Measurements from ENCODE around the gene S100A12. TPM values are rescaled to one million over a fixed set of nuclear protein-coding genes. Genes with fewer than 3 reads are reported as not detected.
A peak's percentile ranks its signal among the peaks of the same experiment; 100 is the strongest.

Gene S100A12
- total and polyA plus RNA-seq, 2 experiments from 2014 or later: not detected

GRCh38 chr1:153341431-153341934 is 33.9 kb downstream of the S100A12 start:
- TF ChIP-seq EZH2phosphoT487 (IDR thresholded peaks at IDR 0.05; ENCODE audit: low read depth, severe bottlenecking, unreplicated experiment): no peak
- no peak for TF ChIP-seq CTCF (IDR thresholded peaks at IDR 0.05; ENCODE audit: poor library complexity)
- no peak for TF ChIP-seq EZH2 (IDR thresholded peaks at IDR 0.05; ENCODE audit: borderline replicate concordance)
- no peak overlapping the region for H2AFZ ChIP-seq
- 74% methylated on average over 4 of the region's 4 CpGs for WGBS (ENCODE audit: low lambda C conversion rate, missing lambda C conversion rate)

DNA sequence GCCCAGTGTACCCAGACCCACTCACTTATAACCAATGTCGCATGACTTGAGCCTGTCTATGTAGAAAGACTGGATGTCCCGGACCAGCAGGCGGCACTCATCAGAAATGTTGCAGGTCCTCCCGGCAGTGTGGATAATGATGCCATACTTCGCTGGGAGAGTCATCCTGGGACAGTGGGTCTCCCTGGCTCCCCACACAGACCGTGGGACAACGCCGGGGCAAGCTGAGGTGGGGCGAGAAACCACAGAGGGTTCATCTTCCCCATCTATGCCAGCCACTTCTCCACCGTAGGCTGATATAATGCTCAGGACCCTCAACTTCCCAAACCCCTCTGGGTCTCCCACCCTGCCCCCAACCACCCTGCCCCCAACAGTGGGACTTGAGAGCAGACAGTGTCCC is 35.1 kb downstream of the S100A12 start:
- no peak for DNase-seq (ENCODE audit: low spot score)
- no peaks in the 10 kb centered on the region for H4K20me1 ChIP-seq (ENCODE audit: insufficient read depth, poor library complexity, severe bottlenecking)
- H3K79me2 ChIP-seq: no peaks in the 10 kb centered on the region
- WGBS (ENCODE audit: low lambda C conversion rate, missing lambda C conversion rate): 83% methylated on average over 10 of the region's 10 CpGs
- H3K27ac ChIP-seq: no peak overlapping the region
- no peak overlapping the region for H3K4me3 ChIP-seq
- H3K9me3 ChIP-seq (ENCODE audit: low read depth): no peaks in the 10 kb centered on the region
- H3K27me3 ChIP-seq: no peaks in the 10 kb centered on the region
- H3K4me1 ChIP-seq (ENCODE audit: insufficient read depth): no peaks in the 10 kb centered on the region
- no peaks in the 10 kb centered on the region for H3K9me2 ChIP-seq (replicated peaks; ENCODE audit: insufficient read depth)
- no peak overlapping the region for H3K4me2 ChIP-seq
- H2AFZ ChIP-seq: no peak overlapping the region
- no peak for TF ChIP-seq EZH2 (IDR thresholded peaks at IDR 0.05; ENCODE audit: borderline replicate concordance)
- TF ChIP-seq EZH2phosphoT487 (IDR thresholded peaks at IDR 0.05; ENCODE audit: low read depth, severe bottlenecking, unreplicated experiment): no peak
- no peak for TF ChIP-seq CTCF (IDR thresholded peaks at IDR 0.05; ENCODE audit: poor library complexity)
- no peaks in the 10 kb centered on the region for H3K36me3 ChIP-seq (replicated peaks; ENCODE audit: insufficient read depth, low read depth)

More at GRCh38 chr1:153341431-153341934, 33.9 kb downstream of the S100A12 start:
- H3K36me3 ChIP-seq (replicated peaks; ENCODE audit: insufficient read depth, low read depth): no peaks in the 10 kb centered on the region
- H3K4me1 ChIP-seq (ENCODE audit: insufficient read depth): no peaks in the 10 kb centered on the region
- no peak overlapping the region for H3K27ac ChIP-seq
- H3K79me2 ChIP-seq: no peaks in the 10 kb centered on the region
- H3K9me2 ChIP-seq (replicated peaks; ENCODE audit: insufficient read depth): no peaks in the 10 kb centered on the region
- no peak overlapping the region for H3K4me3 ChIP-seq
- H3K4me2 ChIP-seq: no peak overlapping the region
- peak; percentile 2 for DNase-seq (ENCODE audit: low spot score)
- H3K9me3 ChIP-seq (ENCODE audit: low read depth): no peaks in the 10 kb centered on the region
- no peaks in the 10 kb centered on the region for H4K20me1 ChIP-seq (ENCODE audit: insufficient read depth, poor library complexity, severe bottlenecking)
- no peaks in the 10 kb centered on the region for H3K27me3 ChIP-seq

GRCh38 chr1:153339802-153340201 is 35.6 kb downstream of the S100A12 start:
- Histone ChIP-seq H3K27ac (no peak overlapping the region), H3K27me3 (no peaks in the 10 kb centered on the region), H2AFZ (no peak overlapping the region), H3K4me3 (no peak overlapping the region), H3K36me3 (replicated peaks; ENCODE audit: insufficient read depth, low read depth) (no peaks in the 10 kb centered on the region), H4K20me1 (ENCODE audit: insufficient read depth, poor library complexity, severe bottlenecking) (no peaks in the 10 kb centered on the region), H3K9me3 (ENCODE audit: low read depth) (no peaks in the 10 kb centered on the region), H3K9me2 (replicated peaks; ENCODE audit: insufficient read depth) (no peaks in the 10 kb centered on the region), H3K4me1 (ENCODE audit: insufficient read depth) (no peaks in the 10 kb centered on the region), H3K4me2 (no peak overlapping the region), H3K79me2 (no peaks in the 10 kb centered on the region)
- DNase-seq (ENCODE audit: low spot score): no peak
- 64% methylated on average over 6 of the region's 6 CpGs for WGBS (ENCODE audit: low lambda C conversion rate, missing lambda C conversion rate)
- TF ChIP-seq EZH2phosphoT487 (IDR thresholded peaks at IDR 0.05; ENCODE audit: low read depth, severe bottlenecking, unreplicated experiment) (no peak), EZH2 (IDR thresholded peaks at IDR 0.05; ENCODE audit: borderline replicate concordance) (no peak), CTCF (IDR thresholded peaks at IDR 0.05; ENCODE audit: poor library complexity) (no peak)

All from hepatocyte (in vitro differentiated cells).